LNCAP (cell line): ENCODE data around the gene ITPR3.

Experiments used
- CTCF ChIP-seq: fragments of 450-650 bp; IDR thresholded peaks from 2 replicates; pipeline ENCODE4 v1.5.1; 2017; ENCODE audit warnings: mild to moderate bottlenecking

Gene ITPR3

DNA sequence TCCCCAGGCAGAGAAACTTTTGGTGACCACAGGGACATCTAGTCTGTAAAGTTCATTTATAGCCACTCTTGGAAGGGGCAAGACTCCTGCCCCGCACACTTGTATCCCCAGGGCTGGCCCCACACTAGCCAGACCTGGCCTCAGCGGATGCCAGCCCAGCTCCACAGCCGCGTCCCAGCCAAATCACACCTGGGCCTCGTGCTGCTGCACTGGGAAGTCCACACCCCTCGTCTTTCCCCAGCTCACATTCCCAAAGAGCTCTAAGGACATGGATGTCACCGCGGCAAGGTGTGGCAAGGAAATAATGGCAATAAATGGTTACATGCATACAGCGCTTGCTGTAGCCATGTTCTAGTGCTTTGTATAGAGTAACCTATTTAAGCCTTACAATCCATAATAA lies 117.0 kb downstream of the ITPR3 start:
- TF ChIP-seq CTCF = no peak

GRCh38 chr6:33738879-33739278 lies 117.8 kb downstream of the ITPR3 start:
- TF ChIP-seq CTCF = no peak

DNA sequence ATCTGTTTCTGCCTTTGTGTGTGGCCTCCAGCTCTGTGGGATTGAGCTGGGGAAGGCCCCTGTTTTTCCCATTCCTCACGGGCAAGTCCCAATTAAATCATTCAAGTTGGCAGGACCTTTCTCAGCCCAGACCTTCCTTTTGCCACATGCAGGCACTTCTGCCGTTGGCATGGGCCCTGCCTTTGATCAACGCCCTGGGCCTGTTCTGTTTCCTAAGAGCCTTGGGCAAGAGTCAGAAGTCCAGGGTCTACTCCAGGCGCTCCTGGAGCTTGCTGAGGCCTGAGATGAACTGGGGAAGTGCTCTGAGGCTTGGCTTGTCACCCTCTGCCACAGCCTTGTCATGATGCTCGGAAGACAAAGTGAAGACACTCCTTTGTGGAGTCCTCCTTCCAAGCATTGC lies 118.4 kb downstream of the ITPR3 start:
- TF ChIP-seq CTCF = no peak

GRCh38 chr6:33740204-33740608 lies 119.1 kb downstream of the ITPR3 start:
- no peak for TF ChIP-seq CTCF

DNA sequence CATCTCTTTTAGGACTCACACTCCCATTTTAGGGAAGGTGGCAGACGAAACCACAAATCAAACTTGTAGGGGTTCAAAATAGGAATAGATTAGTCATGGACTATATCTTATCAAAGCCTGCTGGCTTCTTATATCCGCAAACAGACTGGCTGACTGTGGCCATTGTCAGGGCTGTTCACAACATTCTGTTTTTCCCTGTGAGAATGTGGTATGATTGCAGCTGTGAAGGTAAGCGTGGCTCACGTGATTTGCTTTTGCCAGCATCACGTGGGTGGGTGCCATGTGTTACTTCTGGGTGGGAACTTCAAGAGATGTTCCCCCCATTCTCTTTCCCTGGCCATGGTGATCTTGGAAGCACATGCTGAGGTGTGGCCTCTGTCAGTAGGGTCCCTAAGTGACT lies 119.7 kb downstream of the ITPR3 start:
- no peak for TF ChIP-seq CTCF

GRCh38 chr6:33742092-33742491 lies 121.0 kb downstream of the ITPR3 start:
- TF ChIP-seq CTCF = no peak

GRCh38 chr6:33742837-33743236 lies 121.7 kb downstream of the ITPR3 start:
- no peak for TF ChIP-seq CTCF
